GM12891 (cell line): Measurements from ENCODE around the gene BCO2.

Experiments
- DNase-seq: peaks from one replicate; pipeline ENCODE4 v3.0.0; 2011; ENCODE audit warnings: low spot score; ENCODE audit not compliant: insufficient read length
- FAIRE-seq: peaks from 2 replicates; lab custom pipeline; 2011; peaks lifted over from hg19 to GRCh38; lab: Jason Lieb, UNC
- PAX5 ChIP-seq: IDR thresholded peaks from 2 replicates; pipeline ENCODE4 v1.6.1; 2011; ENCODE audit warnings: low read length, moderate library complexity, mild to moderate bottlenecking; ENCODE audit not compliant: insufficient read depth, severe bottlenecking
- POLR2A ChIP-seq: IDR thresholded peaks from 2 replicates; pipeline ENCODE4 v1.6.1; 2011; ENCODE audit warnings: low read depth, low read length, control low read depth
- POLR2AphosphoS5 ChIP-seq: IDR thresholded peaks from 2 replicates; pipeline ENCODE4 v1.6.1; 2011; ENCODE audit warnings: low read depth, low read length, control low read depth
- POU2F2 ChIP-seq: IDR thresholded peaks from 2 replicates; pipeline ENCODE4 v1.6.1; 2011; ENCODE audit warnings: low read depth, mild to moderate bottlenecking, control low read depth, low read length, moderate library complexity
- SPI1 ChIP-seq: IDR thresholded peaks from 2 replicates; pipeline ENCODE4 v1.6.1; 2011; ENCODE audit warnings: low read depth, low read length, control low read depth
- TAF1 ChIP-seq: IDR thresholded peaks from 2 replicates; pipeline ENCODE4 v1.6.1; 2011; ENCODE audit warnings: low read depth, low read length, control low read depth

Gene BCO2

DNA sequence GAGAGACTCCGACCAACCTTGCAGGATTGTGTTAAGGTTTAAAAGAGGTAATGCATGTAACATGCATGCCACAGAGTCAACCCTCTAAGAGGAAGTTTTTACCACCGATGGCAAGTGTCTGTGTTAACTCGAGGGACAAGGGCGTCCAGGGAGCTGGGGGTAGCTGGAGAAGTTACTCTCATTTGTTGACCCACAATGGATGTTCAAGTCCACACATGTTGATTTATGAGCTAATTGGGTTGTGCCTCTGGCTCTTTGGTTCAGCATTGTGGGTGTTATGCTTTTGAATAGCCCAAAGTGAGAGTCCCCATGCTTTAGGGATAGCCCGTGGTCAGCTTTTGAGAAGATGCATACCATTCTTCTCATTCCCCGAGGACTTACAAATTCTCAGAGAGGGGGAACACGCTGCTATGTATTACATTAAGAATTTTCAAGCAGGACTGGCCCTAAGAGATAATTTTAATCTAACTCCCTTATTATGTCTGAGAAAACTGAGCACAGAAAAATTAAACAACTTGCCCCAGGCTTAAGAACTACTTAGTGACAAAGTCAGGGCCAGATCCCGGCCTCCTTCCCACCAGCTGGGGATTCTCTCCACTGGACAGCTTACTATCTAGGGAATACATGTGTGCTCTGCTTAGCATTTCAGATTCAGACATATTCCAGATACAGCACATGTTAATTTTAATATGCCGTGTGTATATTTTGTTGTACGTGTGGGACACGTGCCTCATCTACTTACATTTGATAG lies 90.5 kb downstream of the BCO2 start:
- DNase-seq = no peak
- no peak for FAIRE-seq
- TF ChIP-seq POU2F2 (no peak), TAF1 (no peak)

DNA sequence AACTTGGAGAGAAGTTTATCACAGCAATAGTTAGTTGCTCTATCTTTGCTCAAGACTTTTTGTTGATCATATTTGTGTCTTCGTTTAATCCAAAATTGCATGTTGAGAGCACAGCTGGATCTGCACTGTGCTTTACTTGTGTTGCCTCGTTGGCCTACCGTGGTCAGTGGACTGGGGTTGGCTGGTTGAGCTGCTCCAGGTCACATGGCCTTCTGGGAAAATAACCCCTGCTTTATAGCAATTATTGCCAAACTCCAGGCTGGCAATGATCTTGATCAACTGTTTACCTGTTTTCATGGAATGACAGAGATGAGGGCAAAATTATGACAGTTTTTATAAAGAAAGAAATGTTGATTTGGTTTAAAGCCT lies 91.1 kb downstream of the BCO2 start:
- FAIRE-seq = no peak
- DNase-seq = no peak
- TF ChIP-seq TAF1 (no peak), PAX5 (no peak), POU2F2 (no peak), POLR2AphosphoS5 (no peak), POLR2A (no peak), SPI1 (no peak)

- no peak for FAIRE-seq
- TF ChIP-seq SPI1 (no peak), POU2F2 (no peak), TAF1 (no peak)
- DNase-seq = no peak
Observed at GRCh38 chr11:112267188-112267591, 91.9 kb downstream of the BCO2 start.

DNA sequence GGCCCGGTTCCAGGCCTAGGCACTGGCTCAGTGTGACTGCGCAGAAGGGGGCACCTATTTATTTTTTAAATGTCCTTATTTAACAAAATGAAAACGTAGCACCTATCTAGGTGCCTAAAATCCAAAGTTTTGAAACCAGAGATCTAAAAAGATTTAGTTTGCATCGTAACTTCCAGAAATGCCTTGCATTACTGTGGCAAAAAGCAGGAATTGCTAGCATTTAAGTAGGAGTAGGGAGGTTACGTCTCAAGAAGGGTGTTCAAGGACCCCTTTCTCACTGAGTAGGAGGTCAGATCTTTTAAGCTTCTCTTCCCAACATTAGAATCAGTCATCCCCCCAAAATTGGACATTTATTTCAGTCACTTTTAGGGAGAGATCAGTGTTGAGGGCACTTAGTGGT lies 93.1 kb downstream of the BCO2 start:
- FAIRE-seq = no peak

More for the DNA sequence above, 93.1 kb downstream of the BCO2 start:
- no peak for DNase-seq
- TF ChIP-seq TAF1 (no peak), POU2F2 (no peak), SPI1 (no peak), POLR2AphosphoS5 (no peak), PAX5 (no peak), POLR2A (no peak)
